GM19467 (cell line): ENCODE measurements around the gene CD247.

Source experiments
- ATAC-seq: cut with Tn5 transposase; IDR thresholded peaks from one replicate; pipeline ENCODE4 v1.9.1; 2021; ENCODE audit warnings: mild to moderate bottlenecking, moderate library complexity; ENCODE audit not compliant: unreplicated experiment

The CD247 gene

GRCh38 chr1:167512046-167512654 is 6.2 kb downstream of the CD247 start:
- ATAC-seq, result no peak

DNA sequence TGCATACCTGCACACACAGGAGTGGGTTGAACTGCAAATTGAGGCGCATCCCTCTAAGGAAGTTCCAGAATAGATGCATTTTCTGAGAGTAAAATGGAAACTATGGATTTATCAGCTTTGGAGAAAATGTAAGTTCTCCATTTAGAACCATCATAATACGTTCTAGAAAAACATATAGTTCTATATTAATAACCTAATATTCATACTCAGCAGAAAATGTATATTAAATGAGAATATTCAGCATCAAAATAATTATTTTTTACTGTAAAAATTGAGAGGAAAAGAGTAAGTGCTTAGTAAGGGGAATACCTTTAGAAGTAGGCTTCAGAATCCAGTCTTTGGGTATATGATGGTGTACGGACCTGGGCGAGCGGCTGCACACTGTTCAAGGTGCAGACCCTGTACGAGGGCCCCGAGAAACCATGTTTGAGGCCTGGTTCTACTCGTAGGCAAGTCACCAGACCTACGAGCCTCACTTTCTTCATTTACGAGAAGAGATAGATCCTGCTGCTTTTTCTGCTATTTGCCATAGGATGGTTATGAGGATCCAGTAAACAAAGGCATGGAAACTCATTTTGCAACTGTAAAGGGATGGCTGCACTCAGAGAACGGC is 6.8 kb downstream of the CD247 start:
- ATAC-seq, result no peak

- ATAC-seq, result no peak
Observed at GRCh38 chr1:167510881-167511280, 7.4 kb downstream of the CD247 start.

GRCh38 chr1:167510244-167510643 is 8.1 kb downstream of the CD247 start:
- no peak for ATAC-seq

DNA sequence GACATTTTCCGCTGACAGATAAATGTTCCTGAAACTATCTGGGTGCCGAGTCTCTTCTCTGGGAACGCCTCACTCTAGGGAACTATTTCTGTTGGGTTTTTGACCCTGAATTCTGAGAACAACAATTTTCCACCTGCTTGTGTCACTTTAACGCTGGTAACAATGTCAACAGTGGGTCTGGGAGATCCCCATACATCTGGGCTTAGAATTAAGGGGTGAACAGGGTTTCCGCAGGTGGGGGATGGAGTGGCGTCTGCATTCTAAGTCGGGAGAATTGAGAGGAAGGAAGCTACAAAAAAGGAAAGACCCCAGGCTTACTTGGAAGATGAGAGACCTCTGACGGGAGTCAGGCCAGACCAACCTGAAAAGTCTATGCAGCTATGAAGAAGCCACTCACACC is 8.7 kb downstream of the CD247 start:
- ATAC-seq, result no peak

GRCh38 chr1:167507719-167508118 is 10.6 kb downstream of the CD247 start:
- no peak for ATAC-seq

DNA sequence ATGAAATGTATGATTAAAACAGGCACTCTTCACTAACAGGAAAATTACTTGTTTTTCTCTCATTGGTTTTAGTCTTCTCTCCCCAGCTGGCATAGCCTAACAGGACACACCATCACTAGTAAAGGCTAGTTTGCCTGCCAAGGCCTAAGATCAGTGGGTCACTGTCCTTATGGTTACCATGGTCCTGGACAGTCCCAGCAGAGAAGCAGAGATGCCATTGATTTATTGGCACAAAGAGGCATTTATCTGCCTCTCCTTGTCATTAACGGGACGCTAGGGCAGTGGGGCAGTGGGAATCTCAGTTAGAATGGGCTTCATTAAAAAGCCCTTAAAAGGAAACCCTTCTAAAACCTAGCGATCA is 13.9 kb downstream of the CD247 start:
- ATAC-seq, result no peak

GRCh38 chr1:167503626-167504466 is 14.5 kb downstream of the CD247 start:
- no peak for ATAC-seq

DNA sequence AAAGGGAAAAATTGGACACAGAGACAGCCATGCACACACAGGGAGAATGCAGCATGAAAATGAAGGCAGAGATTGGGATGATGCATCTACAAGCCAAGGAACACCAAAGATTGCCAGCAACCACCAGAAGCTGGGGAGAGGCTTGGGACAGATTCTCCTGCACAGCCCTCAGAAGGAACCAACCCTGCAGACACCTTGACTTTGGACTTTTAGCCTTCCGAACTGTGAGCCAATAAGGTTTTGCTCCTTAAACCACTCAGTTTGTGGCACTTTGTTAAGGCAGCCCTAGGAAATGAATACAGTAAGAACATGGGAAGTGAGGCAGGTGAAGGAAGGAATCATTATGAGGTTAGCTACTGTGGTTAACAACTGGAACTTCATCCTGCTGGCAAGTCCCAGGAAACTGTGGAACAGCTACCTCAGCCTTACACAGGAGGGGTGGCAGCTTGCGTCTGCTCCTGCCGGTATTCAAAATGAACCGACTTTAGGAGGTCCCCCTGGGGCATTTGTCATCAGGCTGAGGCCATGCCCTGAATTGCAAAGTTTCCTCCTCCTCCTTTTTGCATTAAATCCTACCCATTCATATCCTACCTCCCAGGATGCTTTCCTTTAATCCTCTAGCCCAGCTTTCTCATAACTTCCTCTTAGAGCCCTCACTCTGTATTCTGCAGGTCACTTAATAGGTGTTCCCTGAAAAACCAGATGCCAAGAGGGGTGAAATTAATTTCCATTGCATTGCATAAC is 15.4 kb downstream of the CD247 start:
- no peak for ATAC-seq

GRCh38 chr1:167502192-167502551 is 16.2 kb downstream of the CD247 start:
- no peak for ATAC-seq

GRCh38 chr1:167501515-167502191 is 16.7 kb downstream of the CD247 start:
- no peak for ATAC-seq

DNA sequence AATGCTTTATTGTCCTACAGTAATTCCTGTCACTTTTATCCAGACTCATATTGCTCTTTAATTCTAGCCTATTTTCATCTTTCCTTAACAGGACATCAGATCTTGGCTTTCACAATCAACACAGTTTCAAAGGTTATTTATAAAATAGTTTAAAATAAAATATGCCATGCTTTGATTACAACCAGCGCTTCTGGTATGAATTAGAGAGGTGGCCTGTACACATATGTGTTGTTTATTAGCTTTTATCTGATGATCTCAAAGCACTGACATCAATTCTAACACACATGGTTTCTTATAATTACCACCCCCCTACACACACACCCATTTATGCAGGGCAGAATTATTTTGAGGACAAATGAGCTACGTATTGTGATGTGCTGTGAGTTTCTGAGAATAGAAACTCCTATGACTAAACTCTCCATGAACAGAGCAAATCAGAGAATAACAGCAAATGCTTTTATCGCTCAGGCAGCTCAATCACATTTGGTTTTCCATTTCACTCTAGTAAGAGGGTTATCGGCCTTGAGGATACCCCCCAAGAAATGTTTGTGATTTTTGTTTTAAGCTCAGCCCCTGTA is 18.0 kb downstream of the CD247 start:
- ATAC-seq, result no peak

GRCh38 chr1:167499664-167500101 is 18.6 kb downstream of the CD247 start:
- ATAC-seq, result peak; percentile 97

DNA sequence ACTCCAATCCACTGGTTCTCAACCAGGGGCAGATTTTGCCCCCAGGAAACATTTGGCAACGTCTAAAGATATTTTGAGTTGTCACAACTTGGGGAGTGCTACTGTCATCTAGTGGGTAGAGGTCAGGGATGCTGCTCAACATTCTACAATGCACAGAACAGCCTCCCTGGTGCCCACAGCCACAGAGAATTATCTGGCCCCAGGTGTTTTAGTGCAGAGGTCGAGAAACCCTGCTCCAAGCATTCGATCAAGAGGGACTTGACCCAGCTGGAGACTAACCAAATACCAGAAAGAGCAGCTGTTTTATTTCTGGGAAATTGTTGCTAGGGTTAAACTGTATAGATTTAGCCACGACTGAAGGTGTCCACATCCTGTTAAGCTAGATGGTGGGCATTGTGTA is 19.2 kb downstream of the CD247 start:
- ATAC-seq, result no peak

DNA sequence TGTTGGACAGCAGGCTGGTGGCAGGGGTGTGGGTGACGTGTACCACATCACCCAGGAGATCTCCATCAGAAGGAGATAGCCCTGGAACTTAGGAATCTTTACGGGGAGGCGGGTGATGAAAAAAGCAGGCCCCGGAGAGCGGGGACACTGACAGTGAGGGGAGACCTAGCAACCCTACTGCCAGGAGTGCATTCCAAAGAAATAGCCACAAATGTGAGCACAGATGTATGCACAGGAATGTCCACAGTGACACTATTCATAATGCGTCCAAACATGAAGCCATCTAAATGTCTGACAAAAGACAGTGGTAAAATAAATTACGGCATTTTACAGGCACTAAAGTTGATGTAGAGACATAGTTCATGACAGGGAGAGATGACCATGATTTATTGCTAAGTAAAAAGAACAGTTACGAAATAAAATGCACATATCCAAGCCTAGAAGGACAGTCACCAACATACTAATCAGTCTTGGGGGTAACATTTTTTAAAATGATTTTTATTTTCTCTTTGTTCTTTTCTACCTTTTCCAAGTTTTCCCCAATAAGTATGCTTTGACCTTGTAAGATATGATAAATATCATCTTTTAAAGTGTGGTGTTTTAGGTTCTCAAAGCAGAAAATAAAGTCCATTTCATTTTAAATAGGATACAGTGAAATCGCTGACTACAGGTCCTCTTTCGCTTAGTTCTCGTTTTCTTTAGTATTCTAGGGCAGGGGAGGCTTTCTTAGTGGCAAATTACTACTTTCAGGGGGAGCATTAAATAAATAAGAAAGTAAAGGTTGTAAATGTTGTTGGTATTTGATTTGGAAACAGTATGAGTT is 21.3 kb downstream of the CD247 start:
- ATAC-seq, result no peak

DNA sequence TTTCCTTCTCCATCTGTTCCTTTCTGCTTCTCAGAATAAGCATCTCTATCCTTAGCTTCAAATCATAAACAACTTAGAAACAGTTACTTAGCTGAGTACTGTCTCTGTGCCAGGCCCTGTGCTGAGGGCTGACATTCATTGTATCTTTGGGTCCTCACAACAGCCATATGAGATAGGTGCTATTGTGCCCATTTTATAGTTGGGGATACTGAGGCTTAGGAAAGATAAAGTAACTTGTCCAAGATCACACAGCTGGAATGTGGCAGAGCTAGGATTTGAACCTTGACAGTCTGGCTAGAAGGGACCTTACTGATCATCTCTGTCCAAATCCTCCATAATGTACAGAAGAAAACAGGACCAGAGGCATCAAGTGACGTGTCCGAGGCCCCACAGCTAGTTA is 25.0 kb downstream of the CD247 start:
- no peak for ATAC-seq

DNA sequence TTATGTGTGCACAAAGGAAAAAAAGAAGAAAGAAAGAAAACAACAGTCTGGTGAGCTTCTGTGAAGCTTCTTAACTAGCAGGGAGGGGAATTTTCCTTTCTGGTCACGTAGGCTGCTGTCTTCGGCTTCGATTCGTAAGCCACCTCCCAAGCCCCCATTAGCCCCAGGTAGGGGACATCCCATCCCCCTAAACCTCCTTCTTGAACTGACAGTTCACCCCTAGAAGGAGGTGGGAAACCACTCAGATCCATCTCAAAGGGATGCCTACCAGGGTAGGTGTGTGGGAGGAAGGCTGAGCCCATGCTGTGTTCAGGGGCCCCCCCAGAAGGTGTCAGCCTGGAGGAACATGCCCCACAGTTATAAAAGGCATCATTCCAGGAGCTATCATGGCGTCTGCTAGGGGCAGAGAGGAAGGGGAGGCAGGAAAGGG is 25.8 kb downstream of the CD247 start:
- ATAC-seq, result no peak

- no peak for ATAC-seq
Observed at GRCh38 chr1:167491586-167492461, 26.5 kb downstream of the CD247 start.

DNA sequence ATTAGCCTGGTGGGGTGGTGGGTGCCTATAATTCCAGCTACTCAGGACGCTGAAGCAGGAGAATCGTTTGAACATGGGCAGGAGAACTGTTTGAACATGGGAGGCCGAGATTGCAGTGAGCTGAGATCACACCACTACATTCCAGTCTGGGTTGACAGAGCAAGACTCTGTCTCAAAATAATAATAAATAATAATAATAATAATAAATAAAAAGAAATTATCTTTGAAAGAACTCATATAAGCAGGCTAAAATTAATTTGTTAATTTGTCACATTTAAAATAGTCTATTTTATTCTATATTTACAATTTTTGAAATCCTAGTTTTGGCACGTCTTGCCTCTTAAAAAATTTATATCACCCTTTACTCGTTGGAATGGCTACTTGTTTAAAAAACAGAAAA is 27.6 kb downstream of the CD247 start:
- no peak for ATAC-seq
